Measurements from ENCODE around the gene TAS2R38. TPM values are rescaled to one million over a fixed set of nuclear protein-coding genes. Genes with fewer than 3 reads are reported as not detected.
"Not testable (repeated sequence)": the region's sequence is repeated elsewhere in the genome, so short reads cannot be mapped to it uniquely, and the experiment has no call there.

Gene TAS2R38
- total RNA-seq, 4 donors from 2014 or later = not detected

- no peaks in the 10 kb centered on the region for H3K36me3 ChIP-seq
- H3K27ac ChIP-seq = no peak overlapping the region
- 65% methylated on average over 2 of the region's 2 CpGs for WGBS
- no peaks in the 10 kb centered on the region for H3K4me1 ChIP-seq
- H3K9me3 ChIP-seq = no peaks in the 10 kb centered on the region
- TF ChIP-seq, protein P1, sequence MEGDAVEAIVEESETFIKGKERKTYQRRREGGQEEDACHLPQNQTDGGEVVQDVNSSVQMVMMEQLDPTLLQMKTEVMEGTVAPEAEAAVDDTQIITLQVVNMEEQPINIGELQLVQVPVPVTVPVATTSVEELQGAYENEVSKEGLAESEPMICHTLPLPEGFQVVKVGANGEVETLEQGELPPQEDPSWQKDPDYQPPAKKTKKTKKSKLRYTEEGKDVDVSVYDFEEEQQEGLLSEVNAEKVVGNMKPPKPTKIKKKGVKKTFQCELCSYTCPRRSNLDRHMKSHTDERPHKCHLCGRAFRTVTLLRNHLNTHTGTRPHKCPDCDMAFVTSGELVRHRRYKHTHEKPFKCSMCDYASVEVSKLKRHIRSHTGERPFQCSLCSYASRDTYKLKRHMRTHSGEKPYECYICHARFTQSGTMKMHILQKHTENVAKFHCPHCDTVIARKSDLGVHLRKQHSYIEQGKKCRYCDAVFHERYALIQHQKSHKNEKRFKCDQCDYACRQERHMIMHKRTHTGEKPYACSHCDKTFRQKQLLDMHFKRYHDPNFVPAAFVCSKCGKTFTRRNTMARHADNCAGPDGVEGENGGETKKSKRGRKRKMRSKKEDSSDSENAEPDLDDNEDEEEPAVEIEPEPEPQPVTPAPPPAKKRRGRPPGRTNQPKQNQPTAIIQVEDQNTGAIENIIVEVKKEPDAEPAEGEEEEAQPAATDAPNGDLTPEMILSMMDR (IDR thresholded peaks at IDR 0.05) = no peak
- TF ChIP-seq POLR2A (IDR thresholded peaks at IDR 0.05) = no peak
- no peak for TF ChIP-seq EP300 (IDR thresholded peaks at IDR 0.05)
- TF ChIP-seq POLR2AphosphoS5 (IDR thresholded peaks at IDR 0.05) = no peak
- H3K4me3 ChIP-seq = no peak overlapping the region
- no peaks in the 10 kb centered on the region for H3K27me3 ChIP-seq
- DNase-seq (ENCODE audit: low spot score in 2 of 2) = no peak
These were observed 16.6 kb upstream of the TAS2R38 start for GRCh38 chr7:141990011-141990725.

GRCh38 chr7:141987803-141988202, 14.2 kb upstream of the TAS2R38 start:
- H3K36me3 ChIP-seq = not testable (repeated sequence)

DNA sequence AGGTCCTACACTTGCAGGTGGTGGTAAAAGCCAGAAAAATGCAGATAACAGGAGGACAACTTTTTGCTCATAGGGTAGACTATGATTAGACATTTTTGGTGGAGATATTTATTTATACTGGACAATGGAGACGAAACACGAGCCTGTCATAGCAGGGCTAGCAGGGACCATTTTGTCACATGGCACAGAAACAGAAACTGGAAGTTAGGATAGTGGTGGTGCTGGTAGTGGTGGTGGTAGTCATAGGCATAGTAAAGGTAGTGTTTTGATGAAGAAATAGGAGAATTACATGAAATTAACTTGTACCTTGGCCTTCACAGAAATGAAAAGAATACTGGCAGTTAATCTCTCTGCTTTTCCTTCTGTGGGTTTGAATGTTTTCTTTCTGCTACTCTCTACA, 13.3 kb upstream of the TAS2R38 start:
- WGBS = 82% methylated on average over 2 of the region's 2 CpGs
- Histone ChIP-seq H3K27ac (no peak overlapping the region), H3K4me1 (no peaks in the 10 kb centered on the region), H3K27me3 (no peaks in the 10 kb centered on the region), H3K36me3 (no peaks in the 10 kb centered on the region), H3K4me3 (no peak overlapping the region), H3K9me3 (no peaks in the 10 kb centered on the region)
- TF ChIP-seq POLR2A (IDR thresholded peaks at IDR 0.05) = no peak
- no peak for TF ChIP-seq POLR2AphosphoS5 (IDR thresholded peaks at IDR 0.05)
- no peak for TF ChIP-seq EP300 (IDR thresholded peaks at IDR 0.05)
- TF ChIP-seq, protein P1 (IDR thresholded peaks at IDR 0.05) = no peak
- no peak for DNase-seq (ENCODE audit: low spot score in 2 of 2)

More at GRCh38 chr7:141987803-141988202, 14.2 kb upstream of the TAS2R38 start:
- not testable (repeated sequence) for H3K9me3 ChIP-seq; H3K4me1 ChIP-seq; DNase-seq (ENCODE audit: low spot score in 2 of 2); H3K27me3 ChIP-seq; H3K27ac ChIP-seq; H3K4me3 ChIP-seq
- 79% methylated on average over 4 of the region's 4 CpGs for WGBS

DNA sequence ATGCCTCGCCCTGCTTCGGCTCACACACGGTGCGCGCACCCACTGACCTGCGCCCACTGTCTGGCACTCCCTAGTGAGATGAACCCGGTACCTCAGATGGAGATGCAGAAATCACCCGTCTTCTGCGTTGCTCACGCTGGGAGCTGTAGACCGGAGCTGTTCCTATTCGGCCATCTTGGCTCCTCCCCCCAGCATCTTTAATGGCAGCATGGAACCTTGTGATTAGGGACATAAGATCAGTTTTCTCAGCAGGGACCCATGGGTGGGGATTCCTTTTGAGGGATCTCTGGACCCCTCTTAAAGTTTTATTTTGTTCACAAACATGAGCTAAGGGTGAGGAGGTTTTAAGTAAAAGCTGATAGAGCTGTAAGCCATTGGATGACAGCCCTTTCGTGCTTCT, 12.4 kb upstream of the TAS2R38 start:
- WGBS = 94% methylated on average over 10 of the region's 13 CpGs
- H3K9me3 ChIP-seq; H3K27ac ChIP-seq; H3K27me3 ChIP-seq; DNase-seq (ENCODE audit: low spot score in 2 of 2); H3K4me1 ChIP-seq; H3K36me3 ChIP-seq; H3K4me3 ChIP-seq: not testable (repeated sequence)

DNA sequence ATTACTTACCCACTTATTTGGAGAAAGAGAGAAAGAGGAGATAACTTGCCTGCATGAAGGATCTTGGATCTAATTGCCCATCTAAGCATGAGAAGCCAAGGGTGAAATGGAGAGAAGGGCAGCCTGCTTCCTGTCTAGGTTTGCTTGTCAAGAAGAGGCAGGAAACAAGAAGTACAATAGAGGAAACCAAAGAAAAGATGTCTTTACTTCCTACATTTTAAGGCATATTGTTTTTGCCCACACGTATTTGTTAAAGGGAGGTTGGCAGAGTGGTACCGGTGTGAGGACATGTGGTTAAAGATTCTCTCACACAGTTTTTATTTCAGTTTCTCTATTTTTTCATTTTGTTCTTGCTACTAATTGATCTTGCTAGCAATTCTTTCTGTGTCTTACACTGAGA, 6.0 kb upstream of the TAS2R38 start:
- DNase-seq (ENCODE audit: low spot score in 2 of 2) = no peak
- no peaks in the 10 kb centered on the region for H3K9me3 ChIP-seq
- H3K27ac ChIP-seq = no peak overlapping the region
- WGBS = 69% methylated on average over 2 of the region's 2 CpGs
- no peaks in the 10 kb centered on the region for H3K4me1 ChIP-seq
- H3K4me3 ChIP-seq = no peak overlapping the region
- TF ChIP-seq EP300 (IDR thresholded peaks at IDR 0.05) (no peak), POLR2A (IDR thresholded peaks at IDR 0.05) (no peak)
- TF ChIP-seq, protein P1 (IDR thresholded peaks at IDR 0.05) = no peak
- H3K27me3 ChIP-seq = no peaks in the 10 kb centered on the region
- no peaks in the 10 kb centered on the region for H3K36me3 ChIP-seq

DNA sequence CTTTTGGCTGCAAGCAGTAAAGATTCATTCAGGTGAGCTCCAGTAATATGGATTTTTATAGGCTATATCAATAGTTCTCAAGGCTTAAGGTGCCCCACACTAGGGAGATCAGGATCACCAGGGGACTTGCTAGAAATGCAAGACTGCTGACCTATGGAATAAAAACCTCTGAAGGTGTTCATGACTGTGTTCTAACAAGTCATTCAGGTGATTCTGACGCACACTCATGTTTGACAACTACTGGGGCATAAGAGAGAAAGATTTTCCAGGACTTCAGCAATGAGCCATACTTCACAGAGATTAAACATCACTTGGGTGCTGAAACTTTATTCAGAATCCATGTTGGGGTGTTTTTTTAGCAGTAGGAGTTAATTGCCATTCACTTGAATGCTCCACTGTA, 4.8 kb upstream of the TAS2R38 start:
- 79% methylated on average over 1 of the region's 1 CpG for WGBS
- H3K9me3 ChIP-seq = no peaks in the 10 kb centered on the region
- H3K27ac ChIP-seq = no peak overlapping the region
- DNase-seq (ENCODE audit: low spot score in 2 of 2) = no peak
- H3K4me1 ChIP-seq = no peaks in the 10 kb centered on the region
- TF ChIP-seq EP300 (IDR thresholded peaks at IDR 0.05) (no peak), POLR2AphosphoS5 (IDR thresholded peaks at IDR 0.05) (no peak), POLR2A (IDR thresholded peaks at IDR 0.05) (no peak)
- TF ChIP-seq, protein P1 (IDR thresholded peaks at IDR 0.05) = no peak
- H3K36me3 ChIP-seq = no peaks in the 10 kb centered on the region
- no peak overlapping the region for H3K4me3 ChIP-seq
- H3K27me3 ChIP-seq = no peaks in the 10 kb centered on the region
